ENCODE data around the gene DPH1. TPM values are rescaled to one million over a fixed set of nuclear protein-coding genes. Genes with fewer than 3 reads are reported as not detected.

Gene DPH1
- total and polyA plus RNA-seq, 8 donors: 30.7 to 53.3 (median 46.5) TPM

- no peak for DNase-seq
- intact Hi-C loops (cut with DNase I): no loop called here
- Histone ChIP-seq H3K4me1 (peaks cover 0 to 2% of the 10 kb centered on the region in 2 donors), H3K36me3 (no peaks in the 10 kb centered on the region), H3K27ac (no peak overlapping the region), H3K4me3 (no peak overlapping the region), H3K27me3 (peaks cover 0 to 37% of the 10 kb centered on the region in 2 donors), H3K9me3 (no peaks in the 10 kb centered on the region)
- no peak for TF ChIP-seq CTCF (IDR thresholded peaks at IDR 0.05)
- ATAC-seq: no peak
Observed at GRCh38 chr17:2017274-2017941, 12.5 kb upstream of the DPH1 start.

GRCh38 chr17:2018716-2019510 lies 11.0 kb upstream of the DPH1 start:
- Histone ChIP-seq H3K27ac (no peak overlapping the region), H3K9me3 (no peaks in the 10 kb centered on the region), H3K4me1 (peaks cover 0 to 13% of the 10 kb centered on the region in 2 donors), H3K36me3 (no peaks in the 10 kb centered on the region), H3K27me3 (peaks cover 3 to 52% of the 10 kb centered on the region in 2 donors), H3K4me3 (no peak overlapping the region)
- intact Hi-C loops (cut with DNase I): no loop called here
- ATAC-seq (no peak), DNase-seq (no peak)
- TF ChIP-seq CTCF (IDR thresholded peaks at IDR 0.05): no peak

- Histone ChIP-seq H3K9me3 (no peaks in the 10 kb centered on the region), H3K36me3 (no peaks in the 10 kb centered on the region), H3K27me3 (peaks cover 10 to 60% of the 10 kb centered on the region in 2 donors), H3K4me1 (peaks cover 8 to 21% of the 10 kb centered on the region in 2 donors), H3K4me3 (no peak overlapping the region), H3K27ac (no peak overlapping the region)
- no peak for DNase-seq
- no peak for TF ChIP-seq CTCF (IDR thresholded peaks at IDR 0.05)
- no peak for ATAC-seq
- intact Hi-C loops (cut with DNase I): no loop called here
Observed at GRCh38 chr17:2019723-2020122, 10.2 kb upstream of the DPH1 start.

GRCh38 chr17:2020721-2021120 lies 9.2 kb upstream of the DPH1 start:
- Histone ChIP-seq H3K4me1 (peaks cover 10 to 31% of the 10 kb centered on the region in 2 donors), H3K27me3 (peaks cover 20 to 70% of the 10 kb centered on the region in 2 donors), H3K36me3 (no peaks in the 10 kb centered on the region), H3K27ac (no peak overlapping the region), H3K4me3 (no peak overlapping the region), H3K9me3 (no peaks in the 10 kb centered on the region)
- ATAC-seq (no peak), DNase-seq (no peak)
- TF ChIP-seq CTCF (IDR thresholded peaks at IDR 0.05): no peak
- intact Hi-C loops (cut with DNase I): no loop called here

GRCh38 chr17:2022647-2023240 lies 7.2 kb upstream of the DPH1 start:
- Histone ChIP-seq H3K27ac (no peak overlapping the region), H3K27me3 (peaks cover 20 to 91% of the 10 kb centered on the region in 2 donors), H3K9me3 (no peaks in the 10 kb centered on the region), H3K4me1 (peaks cover 14 to 37% of the 10 kb centered on the region in 2 donors), H3K4me3 (no peak overlapping the region), H3K36me3 (no peaks in the 10 kb centered on the region)
- DNase-seq (no peak), ATAC-seq (no peak)
- intact Hi-C loops (cut with DNase I): no loop called here
- no peak for TF ChIP-seq CTCF (IDR thresholded peaks at IDR 0.05)

All from left lung (tissue), 10 donors.